Body of pancreas (tissue), 4 donors: ENCODE measurements around the gene CASZ1. TPM values are rescaled to one million over a fixed set of nuclear protein-coding genes. Genes with fewer than 3 reads are reported as not detected.

Experiments
- ATAC-seq: fragments of 150-250 bp; one replicate; pipeline ENCODE4 v1.9.1; 2016
- DNase-seq, 4 donors: peaks; one replicate each; pipeline ENCODE4 v3.0.0-alpha.2; 2019
- H3K27ac ChIP-seq, 4 donors: fragments of 200-600 bp; sonication (generic); 1 replicate in 3 of 4; 2 replicates in 1 of 4; pipeline versions ENCODE4 v1.5.1 to v1.6.1; 2016 to 2019; ENCODE audit warnings: mild to moderate bottlenecking in 1 of 4, mixed read lengths in 1 of 4, moderate library complexity in 1 of 4
- H3K27me3 ChIP-seq, 2 donors: fragments of 200-600 bp; sonication (generic); one replicate each; pipeline ENCODE4 v1.6.0; 2016; ENCODE audit warnings: mild to moderate bottlenecking in 1 of 2
- H3K36me3 ChIP-seq, 2 donors: fragments of 200-600 bp; sonication (generic); replicated peaks in 1 of 2; 2 replicates each; pipeline ENCODE4 v1.5.1; 2016; ENCODE audit warnings: low read depth in 2 of 2; ENCODE audit not compliant: insufficient read depth in 1 of 2
- H3K4me1 ChIP-seq: fragments of 200-600 bp; sonication (generic); one replicate; pipeline ENCODE4 v1.6.0; 2016
- H3K4me3 ChIP-seq, 2 donors: fragments of 200-600 bp; sonication (generic); 1 replicate in 1 of 2; 2 replicates in 1 of 2; pipeline ENCODE4 v1.5.1; 2016 to 2019
- H3K9me3 ChIP-seq, 3 donors: fragments of 200-600 bp; sonication (generic); 1 replicate in 2 of 3; 2 replicates in 1 of 3; pipeline ENCODE4 v1.5.1; 2016
- CTCF ChIP-seq, 7 experiments: fragments of 450-650 bp in 4 of 7; fragments of 200-600 bp in 3 of 7; sonication (generic) in 3 of 7; IDR thresholded peaks; one replicate each; pipeline ENCODE4 v1.5.1; 2016 to 2019; ENCODE audit warnings: antibody characterized with exemption in 7 of 7
- POLR2A ChIP-seq, 3 donors: fragments of 450-650 bp; IDR thresholded peaks; one replicate each; pipeline ENCODE4 v1.6.1; 2016; ENCODE audit warnings: antibody characterized with exemption in 3 of 3, mild to moderate bottlenecking in 2 of 3
- WGBS, 2 donors: methylation state at CpG; one replicate each; pipeline ENCODE4 v1.1.5; 2017; 5-methylcytosine and 5-hydroxymethylcytosine counted together
- intact Hi-C: fragments of 100-400 bp; cut with DNase I; formaldehyde crosslinking; loops from one replicate; pipeline ENCODE4 v1.15.1; 2023
- total RNA-seq, 2 donors: library from RNA; depleted of rRNA; stranded (reverse); fragments of >200 nt; gene quantifications; one replicate each; pipeline ENCODE4 v1.1.0, GENCODE V29; 2016

CASZ1 gene
- total RNA-seq, 2 donors from 2014 or later = 9.3 to 14.2 TPM

DNA sequence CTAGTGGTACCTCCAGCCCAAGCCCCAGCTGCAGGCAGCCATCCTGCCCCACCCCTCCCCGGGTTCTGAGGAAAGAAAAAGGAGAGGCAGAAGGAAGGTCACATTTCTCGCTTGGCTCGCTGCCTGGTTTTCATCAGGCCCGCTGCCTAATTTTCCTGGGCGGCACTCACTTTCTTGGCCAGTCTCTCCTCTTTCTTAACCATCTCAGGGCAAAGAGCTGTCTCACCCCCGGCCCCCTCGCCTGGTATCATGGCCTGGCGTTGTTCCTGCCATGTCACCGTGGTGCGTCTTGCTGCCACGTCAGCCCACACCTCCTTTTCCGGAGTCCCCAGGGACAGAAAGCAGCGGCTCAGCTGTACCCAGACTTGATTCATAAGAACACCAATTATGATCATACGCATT lies 26.6 kb upstream of the CASZ1 start:
- no peaks in the 10 kb centered on the region for H3K36me3 ChIP-seq
- no peak overlapping the region for H3K27ac ChIP-seq
- no peaks in the 10 kb centered on the region for H3K9me3 ChIP-seq
- intact Hi-C loops = no loop called here
- TF ChIP-seq CTCF (IDR thresholded peaks at IDR 0.05) (no peak), POLR2A (IDR thresholded peaks at IDR 0.05) (no peak)
- no peaks in the 10 kb centered on the region for H3K27me3 ChIP-seq
- no peak for DNase-seq
- no peak for ATAC-seq
- no peak overlapping the region for H3K4me3 ChIP-seq
- H3K4me1 ChIP-seq = peaks cover 4% of the 10 kb centered on the region
- 71 to 76% methylated on average over 14 of the region's 14 CpGs for WGBS, 2 donors

DNA sequence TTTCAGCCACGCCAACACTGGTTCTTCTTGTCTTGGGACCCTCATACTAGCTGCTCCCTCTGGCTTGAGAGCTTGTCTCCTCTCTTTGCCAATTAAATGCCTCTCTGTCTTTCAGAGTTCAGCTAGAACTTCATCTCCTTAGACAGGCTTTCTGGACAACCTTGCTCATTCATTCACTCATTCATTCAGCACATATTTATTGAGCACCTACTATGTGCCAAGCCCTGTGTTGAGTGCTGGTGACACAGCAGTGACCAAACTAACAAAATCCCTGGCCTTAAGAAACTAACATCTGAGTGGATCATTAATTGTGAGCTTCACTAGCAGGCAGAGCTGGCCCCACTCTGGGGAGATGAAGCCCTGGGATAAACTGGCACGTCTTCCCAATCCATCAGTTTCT lies 24.9 kb upstream of the CASZ1 start:
- Histone ChIP-seq H3K36me3 (no peaks in the 10 kb centered on the region), H3K9me3 (no peaks in the 10 kb centered on the region), H3K27ac (no peak overlapping the region), H3K4me1 (peaks cover 1% of the 10 kb centered on the region), H3K27me3 (no peaks in the 10 kb centered on the region), H3K4me3 (no peak overlapping the region)
- intact Hi-C loops = no loop called here
- 94 to 98% methylated on average over 2 of the region's 2 CpGs for WGBS, 2 donors
- ATAC-seq (no peak), DNase-seq (no peak)
- TF ChIP-seq POLR2A (IDR thresholded peaks at IDR 0.05) (no peak), CTCF (IDR thresholded peaks at IDR 0.05) (no peak)

DNA sequence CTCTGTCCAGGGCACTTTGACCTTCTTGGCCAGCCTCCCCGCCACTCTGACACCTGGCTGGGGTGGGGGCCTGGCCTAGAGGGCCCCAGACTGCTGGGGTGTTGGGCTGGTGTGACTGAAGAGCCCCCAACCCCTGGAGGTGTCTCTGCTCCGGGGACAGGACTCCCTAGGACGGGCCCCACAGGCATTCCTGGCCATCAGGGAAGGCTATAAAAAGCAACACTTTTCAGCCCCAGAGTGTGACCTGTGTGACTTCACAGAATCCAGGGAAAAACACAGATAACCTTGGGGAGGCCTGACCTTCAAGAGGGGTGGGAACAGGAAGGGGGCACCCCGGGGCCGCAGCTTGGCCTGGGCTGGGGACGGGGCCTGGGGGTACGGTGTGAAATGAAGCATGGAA lies 24.0 kb upstream of the CASZ1 start:
- H3K4me1 ChIP-seq = peaks cover 11% of the 10 kb centered on the region
- H3K4me3 ChIP-seq = no peak overlapping the region
- intact Hi-C loops = no loop called here
- DNase-seq = no peak
- 83 to 86% methylated on average over 7 of the region's 7 CpGs for WGBS, 2 donors
- no peak for ATAC-seq
- H3K27ac ChIP-seq = no peak overlapping the region
- H3K36me3 ChIP-seq = no peaks in the 10 kb centered on the region
- TF ChIP-seq POLR2A (IDR thresholded peaks at IDR 0.05) (no peak), CTCF (IDR thresholded peaks at IDR 0.05) (no peak)
- H3K9me3 ChIP-seq = no peaks in the 10 kb centered on the region
- H3K27me3 ChIP-seq = no peaks in the 10 kb centered on the region

DNA sequence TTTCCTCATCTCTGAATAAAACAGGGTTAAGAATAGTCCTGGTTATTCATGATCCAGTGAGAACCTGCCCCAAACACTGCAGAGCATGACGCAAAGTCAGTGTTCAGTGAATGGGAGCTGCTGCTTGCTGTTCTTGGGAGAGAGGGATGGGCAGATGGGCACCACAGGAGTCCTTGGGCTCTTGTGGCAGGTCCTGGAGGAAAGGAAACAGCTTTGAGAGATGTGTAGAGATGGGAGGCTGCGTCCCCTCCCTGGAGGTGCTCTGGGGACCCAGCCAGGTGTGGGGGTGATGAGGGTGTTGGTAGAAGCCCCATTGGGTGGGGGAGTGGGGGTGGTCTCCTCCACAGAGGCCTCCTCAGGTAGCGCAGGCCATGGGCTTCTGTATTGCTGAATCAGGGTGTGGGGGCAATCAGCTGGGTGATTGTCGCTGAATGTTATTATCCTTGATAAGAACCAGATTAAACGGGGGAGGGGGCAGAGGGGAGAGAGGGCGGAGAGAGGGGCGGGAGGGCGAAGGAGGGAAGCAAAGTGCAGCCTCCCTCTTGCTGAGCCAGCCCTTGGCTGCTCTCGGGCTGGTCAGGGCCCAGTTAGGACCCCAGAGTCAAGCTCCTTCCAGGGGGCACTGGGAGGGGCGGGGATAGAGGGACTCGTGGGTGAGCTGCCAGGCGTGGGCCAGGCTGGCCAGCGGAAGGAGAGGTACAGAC lies 22.9 kb upstream of the CASZ1 start:
- no peaks in the 10 kb centered on the region for H3K9me3 ChIP-seq
- intact Hi-C loops = no loop called here
- H3K4me1 ChIP-seq = peaks cover 22% of the 10 kb centered on the region
- DNase-seq (no peak), ATAC-seq (no peak)
- WGBS, 2 donors = 85 to 95% methylated on average over 12 to 13 of the region's 13 CpGs
- H3K4me3 ChIP-seq = no peak overlapping the region
- no peaks in the 10 kb centered on the region for H3K27me3 ChIP-seq
- H3K27ac ChIP-seq = no peak overlapping the region
- TF ChIP-seq CTCF (IDR thresholded peaks at IDR 0.05) = no peak
- no peak for TF ChIP-seq POLR2A (IDR thresholded peaks at IDR 0.05)
- no peaks in the 10 kb centered on the region for H3K36me3 ChIP-seq
